CD8-positive, alpha-beta memory T cell (primary cell): ENCODE data around the gene ZFP62. TPM values are rescaled to one million over a fixed set of nuclear protein-coding genes. Genes with fewer than 3 reads are reported as not detected.

Experiments used
- CTCF ChIA-PET: fragments of 350-600 bp; sonication (Branson Sonifier 250); formaldehyde crosslinking; loops from one replicate; lab custom pipeline; 2021; ENCODE audit warnings: antibody characterized with exemption; lab: Charles Lee
- POLR2A ChIA-PET: fragments of 350-600 bp; sonication (Branson Sonifier 250); formaldehyde crosslinking; loops from one replicate; lab custom pipeline; 2021; ENCODE audit warnings: antibody characterized with exemption; lab: Charles Lee
- DNase-seq, 5 donors: peaks; one replicate each; pipeline versions ENCODE4 v3.0.0 to v3.0.0-alpha.2; 2020 to 2022; ENCODE audit warnings: mixed read lengths in 1 of 5
- H3K27ac ChIP-seq: one replicate; pipeline ENCODE4 v1.7.0; 2013; ENCODE audit warnings: low read depth, mild to moderate bottlenecking, low read length, moderate library complexity
- H3K27me3 ChIP-seq: 2 replicates; pipeline ENCODE4 v1.7.0; 2013; ENCODE audit warnings: low read length, mild to moderate bottlenecking; ENCODE audit not compliant: insufficient read depth, poor library complexity, severe bottlenecking
- H3K36me3 ChIP-seq: 2 replicates; pipeline ENCODE4 v1.7.0; 2013; ENCODE audit warnings: mild to moderate bottlenecking, low read length, moderate library complexity; ENCODE audit not compliant: insufficient read depth
- H3K4me1 ChIP-seq: 2 replicates; pipeline ENCODE4 v1.7.0; 2013; ENCODE audit warnings: mild to moderate bottlenecking, low read length, moderate library complexity; ENCODE audit not compliant: insufficient read depth
- H3K4me3 ChIP-seq: 2 replicates; pipeline ENCODE4 v1.7.0; 2013; ENCODE audit warnings: mild to moderate bottlenecking, low read length
- H3K9me3 ChIP-seq: 2 replicates; pipeline ENCODE4 v1.7.0; 2013; ENCODE audit warnings: mild to moderate bottlenecking, low read length
- H3K27ac Mint-ChIP-seq, 8 donors: one replicate each; pipeline ENCODE4 v1.8.0; 2020 to 2021; ENCODE audit warnings: mixed read lengths in 8 of 8, mild to moderate bottlenecking in 6 of 8, inconsistent platforms in 3 of 8, moderate library complexity in 3 of 8
- H3K27me3 Mint-ChIP-seq, 2 donors: one replicate each; pipeline ENCODE4 v1.8.0; 2020 to 2021; ENCODE audit warnings: mixed read lengths in 2 of 2, mild to moderate bottlenecking in 1 of 2, moderate library complexity in 1 of 2
- H3K36me3 Mint-ChIP-seq, 3 donors: one replicate each; pipeline ENCODE4 v1.8.0; 2020 to 2021; ENCODE audit warnings: mixed read lengths in 3 of 3, inconsistent platforms in 1 of 3, mild to moderate bottlenecking in 1 of 3
- H3K4me1 Mint-ChIP-seq, 3 donors: one replicate each; pipeline ENCODE4 v1.8.0; 2020 to 2021; ENCODE audit warnings: mixed read lengths in 3 of 3, inconsistent platforms in 1 of 3, mild to moderate bottlenecking in 1 of 3
- H3K4me3 Mint-ChIP-seq, 7 donors: one replicate each; pipeline ENCODE4 v1.8.0; 2020 to 2021; ENCODE audit warnings: mixed read lengths in 7 of 7, mild to moderate bottlenecking in 6 of 7, moderate library complexity in 4 of 7, inconsistent platforms in 2 of 7
- H3K9me3 Mint-ChIP-seq, 5 donors: one replicate each; pipeline ENCODE4 v1.8.0; 2020 to 2022; ENCODE audit warnings: mixed read lengths in 5 of 5, mild to moderate bottlenecking in 3 of 5, moderate library complexity in 2 of 5, inconsistent platforms in 1 of 5
- polyA plus RNA-seq: library from polyadenylated mRNA; unstranded; fragments of 300-500 nt; fragmentation: Illumina TruSeq; gene quantifications from one replicate; pipeline ENCODE4 v1.2.3, GENCODE V29; 2021
- total RNA-seq, 2 experiments: library from RNA; stranded (reverse); gene quantifications; one replicate each; pipeline ENCODE4 v1.2.3, GENCODE V29; 2021

ZFP62 gene
- 10 to 100 TPM; 27.6 to 34.1 TPM for total RNA-seq
- 20.1 TPM for polyA plus RNA-seq

- Histone ChIP-seq H3K36me3 (peaks cover 16% of the 10 kb centered on the region), H3K4me3 (peak within 1 kb of the TSS; percentile 93), H3K27me3 (no peaks in the 10 kb centered on the region), H3K9me3 (no peaks in the 10 kb centered on the region), H3K4me1 (peaks cover 12% of the 10 kb centered on the region), H3K27ac (peak within 1 kb of the TSS; percentile 86)
- peak within 1 kb of the TSS; percentile 89 to 98 (median 94) for H3K4me3 Mint-ChIP-seq
- H3K9me3 Mint-ChIP-seq: no peaks in the 10 kb centered on the region
- H3K36me3 Mint-ChIP-seq: peaks cover under 1 to 24% (median 8%) of the 10 kb centered on the region in 3 donors
- peaks cover 4 to 5% of the 10 kb centered on the region in 2 donors for H3K27me3 Mint-ChIP-seq
- peak within 1 kb of the TSS; percentile 85 to 99 (median 94) for H3K27ac Mint-ChIP-seq
- CTCF ChIA-PET: interaction anchor here (0.7 to 2.5 kb wide), 8 partner anchors 12 to 77 kb away, joined by 3 to 13 read pairs (median 4); partner anchors contain the start of gene MGAT1
- H3K4me1 Mint-ChIP-seq: peaks cover 16 to 29% (median 25%) of the 10 kb centered on the region in 3 donors
- peak; percentile 77 to 90 (median 86) for DNase-seq
- POLR2A ChIA-PET: interaction anchor here (0.5 to 2.8 kb wide), 12 partner anchors 9 to 1058 kb away, joined by 3 to 46 read pairs (median 5); partner anchors contain the start of gene MGAT1
Measured at GRCh38 chr5:180860887-180861822, at the start of gene ZFP62. ZFP62 (minus strand) TSS chr5:180861276; CDS start chr5:180861219, 57 bp downstream.

DNA sequence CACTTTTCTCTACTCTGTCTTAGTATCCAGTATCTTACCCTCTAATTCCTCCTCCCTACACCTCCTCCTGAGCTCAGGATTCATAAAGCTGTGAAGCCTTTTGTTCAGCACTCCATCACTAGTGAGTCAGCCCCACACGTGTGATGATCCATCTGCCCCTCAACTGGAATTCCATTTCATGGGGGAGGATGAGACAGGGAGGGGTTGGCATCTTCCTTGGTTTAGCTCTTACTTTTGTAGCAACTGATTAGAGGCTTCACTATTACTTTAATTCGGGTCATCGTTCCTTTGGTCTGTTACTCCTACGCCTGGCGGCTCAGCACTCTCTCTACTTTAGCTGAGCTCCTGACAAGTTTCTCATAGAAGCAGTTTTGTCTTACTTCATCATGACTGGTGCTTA, 49.7 kb upstream of the ZFP62 start:
- Histone ChIP-seq H3K9me3 (no peaks in the 10 kb centered on the region), H3K27ac (no peak overlapping the region), H3K36me3 (no peaks in the 10 kb centered on the region), H3K27me3 (peaks cover 4% of the 10 kb centered on the region), H3K4me3 (no peak overlapping the region), H3K4me1 (no peaks in the 10 kb centered on the region)
- Mint-ChIP-seq H3K4me1 (no peaks in the 10 kb centered on the region), H3K4me3 (no peak overlapping the region), H3K27me3 (peaks cover 19 to 66% of the 10 kb centered on the region in 2 donors), H3K27ac (no peak overlapping the region), H3K9me3 (peaks cover 0 to 4% (median 0%) of the 10 kb centered on the region in 5 donors), H3K36me3 (peaks cover 0 to 4% (median 0%) of the 10 kb centered on the region in 3 donors)
- ChIA-PET CTCF (interaction anchor here (1.2 kb wide), 1 partner anchor 36 kb away, joined by 3 read pairs; no protein-coding TSS in a partner anchor), POLR2A (no interaction called here)
- no peak for DNase-seq

DNA sequence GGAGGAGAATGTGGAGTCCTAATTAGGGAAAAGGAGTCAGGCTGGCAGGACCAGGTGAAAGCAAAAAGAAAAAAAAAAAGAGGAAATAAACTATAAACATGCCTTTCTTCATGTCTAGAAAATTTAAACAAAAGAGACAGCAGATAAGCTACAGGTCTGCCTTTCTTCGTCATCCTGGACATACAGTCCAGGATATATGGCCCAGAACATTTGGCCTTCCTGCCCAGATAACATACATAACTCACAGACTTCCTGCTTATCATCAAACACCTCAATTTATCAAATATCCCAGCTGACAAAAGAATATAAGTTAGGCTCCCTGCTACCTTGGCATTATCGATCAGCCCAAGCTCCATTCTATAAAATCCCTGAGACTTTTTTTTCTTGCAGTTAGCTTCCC, 49.1 kb upstream of the ZFP62 start:
- H3K27ac Mint-ChIP-seq: no peak overlapping the region
- H3K4me1 Mint-ChIP-seq: no peaks in the 10 kb centered on the region
- H3K27ac ChIP-seq: no peak overlapping the region
- H3K36me3 ChIP-seq: no peaks in the 10 kb centered on the region
- H3K4me3 Mint-ChIP-seq: no peak overlapping the region
- ChIA-PET CTCF (interaction anchor here (1.2 kb wide), 1 partner anchor 35 kb away, joined by 3 read pairs; no protein-coding TSS in a partner anchor), POLR2A (no interaction called here)
- H3K9me3 ChIP-seq: no peaks in the 10 kb centered on the region
- no peak overlapping the region for H3K4me3 ChIP-seq
- no peaks in the 10 kb centered on the region for H3K4me1 ChIP-seq
- no peak for DNase-seq
- H3K27me3 Mint-ChIP-seq: peaks cover 17 to 63% of the 10 kb centered on the region in 2 donors
- peaks cover 0 to 4% (median 0%) of the 10 kb centered on the region in 3 donors for H3K36me3 Mint-ChIP-seq
- H3K27me3 ChIP-seq: peaks cover 4% of the 10 kb centered on the region
- peaks cover 0 to 5% (median 0%) of the 10 kb centered on the region in 5 donors for H3K9me3 Mint-ChIP-seq

- Histone ChIP-seq H3K27me3 (peaks cover 4% of the 10 kb centered on the region), H3K36me3 (no peaks in the 10 kb centered on the region), H3K9me3 (no peaks in the 10 kb centered on the region), H3K4me3 (no peak overlapping the region), H3K4me1 (no peaks in the 10 kb centered on the region), H3K27ac (no peak overlapping the region)
- no peak overlapping the region for H3K4me3 Mint-ChIP-seq
- POLR2A ChIA-PET: no interaction called here
- H3K27me3 Mint-ChIP-seq: peaks cover 17 to 62% of the 10 kb centered on the region in 2 donors
- CTCF ChIA-PET: interaction anchor here (0.7 to 1.2 kb wide), 2 partner anchors 35 to 57 kb away, joined by 3 read pairs; no protein-coding TSS in a partner anchor
- no peak overlapping the region for H3K27ac Mint-ChIP-seq
- peaks cover 0 to 5% (median 0%) of the 10 kb centered on the region in 5 donors for H3K9me3 Mint-ChIP-seq
- H3K36me3 Mint-ChIP-seq: peaks cover 0 to 4% (median 0%) of the 10 kb centered on the region in 3 donors
- DNase-seq: no peak
- no peaks in the 10 kb centered on the region for H3K4me1 Mint-ChIP-seq
Measured at GRCh38 chr5:180909782-180910181, 48.7 kb upstream of the ZFP62 start.

DNA sequence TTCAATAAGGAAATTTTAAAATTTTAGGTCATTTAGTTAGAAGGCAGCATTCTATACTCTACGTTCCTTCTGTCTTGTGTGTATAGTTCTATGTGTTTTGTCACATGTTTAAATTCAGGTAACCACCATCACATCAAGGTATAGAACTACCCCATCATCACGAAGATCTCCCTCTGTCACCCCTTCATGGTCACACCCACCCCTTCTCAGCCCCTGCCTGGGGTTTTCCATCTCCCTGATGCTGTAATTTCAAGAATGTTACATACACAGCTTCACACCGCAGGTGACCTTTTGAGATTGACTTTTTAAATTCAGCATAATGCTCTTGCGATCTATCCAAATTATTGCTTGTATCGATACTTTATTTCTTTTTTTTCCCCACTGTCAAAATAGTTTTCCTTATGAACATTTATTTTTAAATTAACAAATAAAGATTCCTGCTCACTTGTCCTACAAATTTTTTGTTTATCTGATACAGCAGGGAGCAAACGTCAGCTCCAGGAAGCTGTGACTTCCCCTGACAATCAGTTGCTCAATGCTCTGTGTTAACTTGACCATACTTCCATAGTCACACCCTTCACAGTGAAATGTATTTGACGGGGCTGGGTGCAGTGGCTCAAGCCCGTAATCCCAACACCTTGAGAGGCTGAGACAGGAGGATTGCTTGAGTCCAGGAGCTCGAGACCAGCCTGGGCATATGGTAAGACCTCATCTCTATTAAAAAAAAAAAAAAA, 48.1 kb upstream of the ZFP62 start:
- Histone ChIP-seq H3K27me3 (peaks cover 4% of the 10 kb centered on the region), H3K27ac (no peak overlapping the region), H3K4me1 (no peaks in the 10 kb centered on the region), H3K4me3 (no peak overlapping the region), H3K36me3 (no peaks in the 10 kb centered on the region), H3K9me3 (no peaks in the 10 kb centered on the region)
- H3K27ac Mint-ChIP-seq: no peak overlapping the region
- peaks cover 16 to 61% of the 10 kb centered on the region in 2 donors for H3K27me3 Mint-ChIP-seq
- H3K36me3 Mint-ChIP-seq: peaks cover 0 to 4% (median 0%) of the 10 kb centered on the region in 3 donors
- H3K4me3 Mint-ChIP-seq: no peak overlapping the region
- ChIA-PET POLR2A (no interaction called here), CTCF (interaction anchor here (0.7 kb wide), 1 partner anchor 57 kb away, joined by 3 read pairs; no protein-coding TSS in a partner anchor)
- DNase-seq: no peak
- H3K9me3 Mint-ChIP-seq: peaks cover 0 to 5% (median 0%) of the 10 kb centered on the region in 5 donors
- no peaks in the 10 kb centered on the region for H3K4me1 Mint-ChIP-seq

DNA sequence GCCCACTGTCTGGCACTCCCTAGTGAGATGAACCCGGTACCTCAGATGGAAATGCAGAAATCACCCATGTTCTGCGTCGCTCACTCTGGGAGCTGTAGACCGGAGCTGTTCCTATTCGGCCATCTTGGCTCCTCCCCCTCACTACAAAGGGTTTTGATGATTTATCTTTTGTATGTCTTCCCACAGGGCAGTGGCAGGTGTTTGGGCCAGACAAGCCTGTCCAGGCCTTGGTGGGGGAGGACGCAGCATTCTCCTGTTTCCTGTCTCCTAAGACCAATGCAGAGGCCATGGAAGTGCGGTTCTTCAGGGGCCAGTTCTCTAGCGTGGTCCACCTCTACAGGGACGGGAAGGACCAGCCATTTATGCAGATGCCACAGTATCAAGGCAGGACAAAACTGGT, 47.3 kb upstream of the ZFP62 start:
- Histone ChIP-seq H3K4me3 (no peak overlapping the region), H3K27ac (no peak overlapping the region), H3K4me1 (no peaks in the 10 kb centered on the region), H3K9me3 (no peaks in the 10 kb centered on the region), H3K36me3 (no peaks in the 10 kb centered on the region), H3K27me3 (peaks cover 4% of the 10 kb centered on the region)
- POLR2A ChIA-PET: no interaction called here
- no peak overlapping the region for H3K4me3 Mint-ChIP-seq
- H3K4me1 Mint-ChIP-seq: no peaks in the 10 kb centered on the region
- peaks cover 0 to 4% (median 0%) of the 10 kb centered on the region in 3 donors for H3K36me3 Mint-ChIP-seq
- no peak overlapping the region for H3K27ac Mint-ChIP-seq
- H3K9me3 Mint-ChIP-seq: peaks cover 0 to 5% (median 0%) of the 10 kb centered on the region in 5 donors
- H3K27me3 Mint-ChIP-seq: peaks cover 13 to 53% of the 10 kb centered on the region in 2 donors
- CTCF ChIA-PET: no interaction called here
- DNase-seq: no peak

DNA sequence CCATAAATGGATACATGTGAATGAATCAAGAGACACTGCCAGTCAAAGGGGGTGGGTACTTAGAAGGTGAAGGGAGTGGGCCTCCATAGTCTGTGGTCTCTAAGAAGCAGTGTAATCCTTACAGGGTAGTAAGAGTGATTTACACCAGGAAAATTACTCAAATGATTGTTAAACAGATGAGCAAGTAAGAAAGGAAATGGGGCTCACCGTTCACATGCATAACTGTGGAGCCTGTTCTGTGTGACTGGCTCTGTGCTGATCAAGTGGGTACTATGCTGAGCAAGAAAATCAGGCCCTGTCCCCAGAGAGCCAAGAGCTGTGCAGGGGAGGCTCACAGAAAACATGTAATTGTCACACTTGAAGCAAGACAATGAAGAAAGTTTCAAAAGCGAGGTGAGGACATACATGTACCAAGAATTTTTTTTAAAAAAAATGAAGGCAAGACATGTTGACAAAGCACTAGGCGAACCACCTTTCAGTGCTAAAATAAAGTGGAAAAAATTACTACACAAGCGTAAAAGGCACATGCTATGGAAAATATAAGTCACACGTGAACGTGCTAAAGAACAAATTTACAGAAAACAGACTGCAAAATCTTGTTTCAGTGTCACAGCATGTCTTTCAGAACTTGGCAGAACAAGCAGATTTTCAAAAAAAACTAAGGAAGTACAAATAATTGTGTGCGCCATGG, 40.4 kb upstream of the ZFP62 start:
- no peak for DNase-seq
- H3K36me3 ChIP-seq: no peaks in the 10 kb centered on the region
- ChIA-PET CTCF (no interaction called here), POLR2A (no interaction called here)
- no peak overlapping the region for H3K27ac ChIP-seq
- H3K27me3 ChIP-seq: no peaks in the 10 kb centered on the region
- no peaks in the 10 kb centered on the region for H3K9me3 ChIP-seq
- no peaks in the 10 kb centered on the region for H3K4me1 Mint-ChIP-seq
- no peak overlapping the region for H3K4me3 Mint-ChIP-seq
- H3K27me3 Mint-ChIP-seq: peaks cover 3 to 15% of the 10 kb centered on the region in 2 donors
- H3K4me1 ChIP-seq: no peaks in the 10 kb centered on the region
- no peak overlapping the region for H3K4me3 ChIP-seq
- H3K36me3 Mint-ChIP-seq: no peaks in the 10 kb centered on the region
- no peak overlapping the region for H3K27ac Mint-ChIP-seq
- H3K9me3 Mint-ChIP-seq: peaks cover 0 to 3% (median 0%) of the 10 kb centered on the region in 5 donors
